Activated CD4-positive, alpha-beta T cell treated with anti-CD3 and anti-CD28 coated beads for 4 hours (primary cell): ENCODE measurements around the gene RAB5A.
"Not testable (repeated sequence)": the region's sequence is repeated elsewhere in the genome, so short reads cannot be mapped to it uniquely, and the experiment has no call there.

ENCODE experiments used
- DNase-seq, 2 donors: peaks; one replicate each; pipeline ENCODE4 v3.0.0-alpha.2; 2020

Gene RAB5A

DNA sequence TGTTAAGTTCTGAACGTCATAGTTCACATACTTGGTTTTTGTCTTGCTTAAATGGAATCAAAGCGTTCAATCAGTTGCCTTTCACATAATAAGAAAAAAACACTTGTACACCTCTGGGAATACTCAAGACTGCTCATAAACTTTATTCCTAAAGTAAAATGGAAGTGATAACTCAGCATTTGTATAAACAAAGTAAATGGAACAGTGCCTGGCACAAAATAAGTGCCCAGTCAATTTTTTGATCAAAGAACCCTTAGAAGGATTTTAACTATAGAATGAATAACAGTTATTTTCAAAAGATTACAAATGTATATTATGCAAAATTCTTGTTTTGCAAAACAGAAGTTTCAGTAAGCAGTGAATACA lies 1.3 kb downstream of the RAB5A start:
- no peak for DNase-seq

DNA sequence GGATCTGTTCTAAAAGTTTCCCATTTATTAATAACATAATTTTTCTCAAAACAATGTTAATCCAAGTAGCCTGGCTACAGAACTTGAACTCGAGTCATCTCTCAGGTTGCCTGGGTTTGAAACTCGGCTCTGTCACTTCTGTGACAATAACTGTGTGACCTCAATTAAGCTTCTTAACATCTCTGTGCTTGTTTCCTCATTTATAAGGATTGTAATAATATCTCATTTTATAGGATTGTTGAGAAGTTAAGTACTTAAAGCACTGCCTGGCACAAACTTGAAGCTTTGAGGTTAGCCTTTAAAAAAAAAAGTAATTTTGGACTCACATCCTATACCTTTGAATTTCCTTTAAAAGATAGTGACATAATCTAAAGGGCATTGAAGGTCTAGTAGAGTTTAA lies 3.4 kb downstream of the RAB5A start:
- DNase-seq = no peak

DNA sequence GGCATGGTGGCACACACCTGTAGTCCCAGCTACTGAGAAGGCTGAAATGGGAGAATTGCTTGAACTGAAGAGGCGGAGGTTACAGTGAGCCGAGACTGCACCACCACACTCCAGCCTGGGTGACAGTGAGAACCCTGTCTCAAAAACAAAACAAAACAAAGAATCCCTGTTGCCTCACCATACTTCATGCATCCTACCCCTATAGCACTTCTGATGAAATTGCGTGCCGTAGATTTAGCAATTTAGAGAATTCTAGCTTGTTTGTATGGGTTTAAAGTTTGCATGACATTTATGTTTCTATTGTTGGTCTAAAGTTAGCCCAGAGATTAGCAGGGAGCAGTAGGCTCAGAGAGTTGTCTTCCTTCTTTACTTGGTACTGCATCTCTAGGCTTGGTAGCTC lies 7.8 kb downstream of the RAB5A start:
- DNase-seq = no peak

DNA sequence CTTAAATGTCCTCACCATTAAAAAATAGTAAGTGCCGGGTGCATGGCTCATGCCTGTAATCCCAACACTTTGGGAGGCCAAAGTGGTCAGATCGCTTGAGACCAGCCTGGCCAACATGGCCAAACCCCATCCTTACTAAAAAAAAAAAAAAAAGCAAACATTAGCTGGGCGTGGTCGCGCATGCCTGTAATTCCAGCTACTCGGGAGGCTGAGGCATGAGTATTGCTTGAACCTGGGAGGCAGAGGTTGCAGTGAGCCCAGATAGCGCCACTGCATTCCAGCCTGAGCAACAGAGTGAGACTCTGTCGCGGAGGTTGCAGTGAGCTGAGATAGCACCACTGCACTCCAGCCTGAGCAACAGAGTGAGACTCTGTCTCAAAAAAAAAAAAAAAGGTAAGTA lies 10.5 kb downstream of the RAB5A start:
- not testable (repeated sequence) for DNase-seq

DNA sequence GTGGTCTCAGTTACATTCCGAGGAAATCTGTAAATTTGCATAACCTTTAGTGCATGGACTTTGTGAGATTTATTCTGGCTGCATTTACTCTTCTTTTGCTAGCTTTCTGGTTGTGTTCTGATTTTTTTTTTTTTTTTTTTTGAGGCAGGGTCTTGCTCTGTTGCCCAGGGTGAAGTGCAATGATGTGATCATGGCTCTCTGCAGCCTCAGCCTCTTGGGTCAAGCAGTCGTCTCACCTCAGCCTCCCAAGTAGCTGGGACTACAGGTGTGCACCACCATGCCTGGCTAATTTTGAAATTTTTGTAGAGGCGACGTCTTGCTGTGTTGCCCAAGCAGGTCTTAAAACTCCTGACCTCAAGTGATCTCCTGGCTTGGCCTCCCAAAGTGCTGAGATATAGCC lies 12.6 kb downstream of the RAB5A start:
- DNase-seq = no peak

DNA sequence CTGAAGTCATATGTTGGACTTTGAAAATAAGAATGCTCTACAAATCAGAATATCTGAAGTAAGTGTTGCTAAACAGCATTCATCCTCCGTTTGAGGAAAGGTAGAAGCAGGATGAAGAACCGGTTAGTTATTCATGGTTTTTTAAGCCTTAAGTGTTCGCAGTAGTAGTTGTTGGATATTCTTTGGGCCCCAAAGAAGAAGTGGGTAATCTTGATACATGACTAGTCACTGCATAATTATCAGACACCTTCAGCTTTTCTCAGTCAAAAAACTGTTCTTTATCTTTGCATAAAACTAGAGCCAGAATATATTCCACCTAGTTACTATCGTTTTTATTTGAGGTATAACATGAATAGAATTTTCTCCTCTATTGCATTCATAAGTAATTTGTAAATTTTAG lies 13.8 kb downstream of the RAB5A start:
- DNase-seq = no peak

DNA sequence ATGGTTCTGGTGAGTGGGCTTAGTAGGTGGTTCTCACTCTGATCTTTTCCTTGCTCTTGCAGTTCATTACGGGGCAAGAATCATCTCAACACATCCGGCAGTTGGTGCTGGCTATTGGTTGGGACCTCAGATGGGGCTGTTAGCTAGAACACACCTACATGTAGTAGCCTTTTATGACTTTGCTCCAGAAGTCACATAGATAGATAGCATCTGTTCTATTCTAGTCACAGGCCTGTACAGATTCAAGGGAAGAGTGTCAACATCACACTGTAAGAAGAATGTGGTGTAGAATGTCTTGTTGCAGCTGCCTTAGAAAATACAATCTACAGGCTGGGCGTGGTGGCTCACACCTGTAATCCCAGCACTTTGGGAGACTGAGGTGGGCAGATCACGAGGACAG lies 15.1 kb downstream of the RAB5A start:
- DNase-seq = no peak

DNA sequence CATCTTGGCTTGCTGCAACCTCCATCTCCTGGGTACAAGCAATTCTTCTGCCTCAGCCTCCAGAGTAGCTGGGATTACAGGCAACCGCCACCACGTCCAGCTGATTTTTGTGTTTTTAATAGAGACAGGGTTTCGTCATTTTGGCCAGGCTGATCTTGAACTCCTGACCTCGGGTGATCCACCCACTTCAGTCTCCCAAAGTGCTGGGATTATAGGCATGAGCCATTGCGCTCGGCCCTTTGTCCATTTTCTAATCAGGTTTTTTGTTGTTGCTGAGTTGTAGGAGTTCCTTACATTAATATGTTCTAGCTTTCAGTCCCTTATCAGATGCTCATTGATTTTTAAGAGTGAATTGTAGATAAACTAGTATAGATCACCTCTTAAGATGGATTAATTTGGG lies 20.3 kb downstream of the RAB5A start:
- no peak for DNase-seq

DNA sequence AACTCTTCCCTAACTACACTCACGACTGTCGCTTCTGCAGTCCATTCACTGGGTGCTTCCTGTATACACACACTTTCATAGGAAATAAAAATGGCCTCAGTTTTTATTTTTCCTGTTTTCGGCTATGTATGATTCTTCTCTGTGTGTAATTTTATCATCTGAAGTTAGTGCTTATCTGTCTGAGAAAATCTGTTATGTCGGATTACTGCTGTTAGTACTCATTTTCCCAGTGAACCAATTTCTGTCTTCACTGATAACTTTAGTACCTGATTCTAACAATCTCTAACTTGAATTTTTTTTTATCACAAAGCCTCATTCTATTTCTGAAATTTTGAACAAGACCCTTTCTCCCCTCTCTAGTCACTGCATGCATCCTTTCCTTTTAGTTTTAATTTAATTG lies 20.9 kb downstream of the RAB5A start:
- DNase-seq = no peak

DNA sequence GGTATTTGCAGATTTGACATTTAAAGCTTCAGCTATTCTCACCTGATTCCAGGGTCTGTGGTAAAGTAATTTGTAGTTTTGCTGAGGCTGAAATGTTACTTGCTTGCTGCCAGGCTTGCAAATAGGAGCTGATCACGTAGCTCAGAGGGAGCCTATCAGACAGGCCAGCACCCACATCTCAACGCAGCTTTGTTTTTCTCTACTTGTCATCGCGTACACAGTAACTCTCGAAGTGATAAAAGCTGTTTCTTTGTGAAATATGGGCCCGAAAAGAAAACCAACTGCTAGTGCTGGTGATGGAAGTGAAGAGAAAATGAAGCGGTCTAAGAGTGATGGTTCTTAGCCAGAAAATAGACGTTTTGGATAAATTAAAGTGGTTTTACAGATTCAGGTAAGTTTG lies 23.4 kb downstream of the RAB5A start:
- DNase-seq = no peak

DNA sequence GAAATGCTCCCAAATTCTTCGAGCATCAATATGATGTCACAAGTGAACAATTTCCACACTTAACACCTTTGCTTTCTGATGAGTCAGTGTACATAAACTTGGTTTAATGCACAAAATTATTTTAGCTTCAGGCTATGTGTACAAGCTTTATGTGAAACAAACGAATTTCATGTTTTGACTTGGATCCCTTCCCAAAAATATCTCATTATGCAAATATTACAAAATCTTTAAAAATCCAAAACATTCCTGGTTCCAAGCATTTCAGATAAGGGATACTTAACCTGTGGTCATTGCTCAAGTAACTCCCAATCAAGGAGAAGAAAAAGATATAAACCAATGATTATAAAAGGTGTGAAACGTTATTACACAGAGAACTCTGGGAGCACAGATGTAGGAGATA lies 25.2 kb downstream of the RAB5A start:
- no peak for DNase-seq

DNA sequence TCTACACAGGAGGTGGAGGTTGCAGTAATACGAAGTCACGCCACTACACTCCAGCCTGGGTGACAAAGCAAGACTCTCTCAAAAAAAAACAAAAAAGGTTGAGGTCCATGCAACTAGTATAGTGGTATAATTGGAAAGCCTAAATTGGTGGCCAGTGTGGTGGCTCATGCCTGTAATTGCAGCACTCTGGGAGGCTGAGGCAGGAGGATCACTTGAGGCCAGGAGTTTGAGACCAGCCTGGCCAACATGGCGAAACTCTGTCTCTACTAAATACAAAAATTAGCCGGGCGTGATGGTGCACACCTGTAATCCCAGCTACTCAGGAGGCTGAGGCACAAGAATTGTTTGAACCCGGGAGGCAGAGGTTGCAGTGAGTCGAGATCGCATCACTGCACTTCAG lies 42.0 kb downstream of the RAB5A start:
- DNase-seq = not testable (repeated sequence)

DNA sequence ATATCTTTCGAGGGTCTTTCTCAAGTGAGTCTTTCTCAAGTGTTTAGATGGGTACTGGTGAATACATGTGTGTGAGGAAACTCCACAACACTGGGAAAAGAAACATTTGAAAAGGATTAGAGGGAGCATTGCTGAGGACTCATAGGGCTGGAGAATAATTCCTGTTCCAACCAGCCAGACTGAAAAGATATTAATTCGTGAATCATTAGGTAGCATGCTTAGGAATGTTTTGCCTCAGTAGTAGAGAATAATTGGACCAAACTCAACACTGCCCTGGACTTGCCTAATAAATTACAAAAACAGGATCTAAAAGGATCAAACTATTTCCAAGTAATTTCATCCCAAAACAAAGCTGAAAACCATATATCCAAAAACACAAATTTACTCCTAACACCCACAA lies 47.9 kb downstream of the RAB5A start:
- no peak for DNase-seq

DNA sequence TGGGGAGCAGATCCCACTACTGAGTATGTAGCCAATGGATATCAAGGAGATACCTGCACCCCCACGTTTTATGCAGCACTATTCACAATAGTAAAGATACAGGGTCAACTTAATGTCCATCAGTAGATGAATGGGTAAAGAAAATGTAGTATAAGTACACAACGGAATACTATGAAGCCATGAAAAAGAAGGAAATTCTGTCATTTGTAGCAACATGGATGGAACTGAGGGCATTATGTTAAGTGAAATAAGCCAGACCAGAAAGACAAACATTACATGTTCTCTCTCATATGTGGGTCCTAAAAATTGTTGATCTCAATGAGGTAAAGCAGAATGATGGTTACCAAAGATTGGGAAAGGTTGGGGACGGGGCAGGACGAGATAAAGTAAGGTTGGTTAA lies 50.6 kb downstream of the RAB5A start:
- no peak for DNase-seq

DNA sequence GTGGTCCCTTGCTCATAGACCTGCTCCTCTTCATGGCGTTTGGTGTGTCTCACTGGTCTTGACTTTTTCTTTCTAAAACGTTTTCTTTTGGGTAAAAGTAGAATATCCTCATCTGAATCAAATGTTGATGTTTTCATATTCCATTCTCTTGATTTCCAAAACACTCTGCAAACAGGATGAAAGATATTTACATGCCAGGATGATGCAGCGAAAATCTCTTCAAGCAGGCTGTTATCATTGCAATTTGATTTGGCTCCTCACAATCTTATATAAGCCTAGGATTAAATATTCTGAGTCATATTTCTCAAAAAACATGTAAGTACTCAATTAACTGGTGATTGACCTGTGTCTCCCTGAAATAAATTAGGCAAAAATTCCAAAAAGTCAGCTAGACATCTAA lies 55.0 kb downstream of the RAB5A start:
- DNase-seq = no peak

DNA sequence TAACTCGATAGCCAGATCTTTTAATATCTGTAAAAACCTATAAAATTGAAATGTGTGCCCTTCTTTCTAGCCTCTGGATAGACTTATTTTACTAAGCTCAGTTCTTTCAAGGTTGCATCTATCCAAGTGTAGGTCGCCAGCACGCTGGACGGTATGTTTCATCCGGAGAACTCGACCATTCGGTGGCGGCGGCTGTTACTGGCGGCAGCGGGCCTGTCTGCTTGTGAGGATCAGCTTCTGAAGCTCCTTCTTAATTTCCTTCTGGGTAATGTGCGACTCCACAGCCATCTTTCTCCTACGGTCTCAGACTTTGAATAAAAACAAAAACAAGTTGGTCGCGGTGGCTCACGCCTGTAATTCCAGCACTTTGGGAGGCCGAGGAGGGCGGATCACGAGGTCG lies 61.1 kb downstream of the RAB5A start:
- no peak for DNase-seq

DNA sequence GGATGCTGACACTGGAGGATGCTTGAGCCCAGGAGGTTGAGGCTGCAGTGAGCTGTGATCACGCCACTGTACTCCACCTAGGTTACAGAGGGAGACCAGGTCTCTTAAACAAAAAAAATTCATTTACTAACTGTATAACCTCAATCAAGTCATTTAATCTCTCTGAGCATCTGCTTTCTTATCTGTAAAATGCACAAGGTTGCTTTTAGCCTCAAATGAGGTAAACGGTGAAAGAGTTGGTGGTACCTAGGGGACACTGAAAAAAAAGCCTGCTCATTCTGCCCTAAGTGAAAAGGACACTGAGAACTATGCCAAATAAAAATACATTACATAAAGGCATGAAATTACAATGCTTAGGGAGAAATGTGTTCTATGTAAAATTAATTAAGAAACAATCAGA lies 61.7 kb downstream of the RAB5A start:
- DNase-seq = no peak

DNA sequence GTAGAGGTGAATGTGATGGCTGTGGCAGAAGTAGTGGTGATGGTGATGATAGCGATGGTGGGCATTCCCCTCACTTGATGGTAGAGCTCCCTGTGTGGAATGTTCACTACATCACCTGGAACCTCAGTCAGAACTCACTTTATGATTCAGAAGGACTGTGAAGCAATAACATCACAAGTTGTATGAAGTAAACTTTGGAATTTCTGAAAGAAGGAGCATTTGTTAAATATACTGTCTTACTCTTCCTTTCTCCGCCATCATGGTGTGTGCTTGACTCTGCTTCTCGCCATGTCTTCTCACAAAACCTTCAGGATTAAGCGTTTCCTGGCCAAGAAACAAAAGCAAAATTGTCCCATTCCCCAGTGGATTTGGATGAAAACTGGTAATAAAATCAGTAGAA lies 65.3 kb downstream of the RAB5A start, which contains the start of gene PP2D1:
PP2D1 (minus strand) TSS at position 101 of the 400 bp plus-strand sequence. CDS start 192 bp downstream, outside the sequence.
- no peak for DNase-seq

DNA sequence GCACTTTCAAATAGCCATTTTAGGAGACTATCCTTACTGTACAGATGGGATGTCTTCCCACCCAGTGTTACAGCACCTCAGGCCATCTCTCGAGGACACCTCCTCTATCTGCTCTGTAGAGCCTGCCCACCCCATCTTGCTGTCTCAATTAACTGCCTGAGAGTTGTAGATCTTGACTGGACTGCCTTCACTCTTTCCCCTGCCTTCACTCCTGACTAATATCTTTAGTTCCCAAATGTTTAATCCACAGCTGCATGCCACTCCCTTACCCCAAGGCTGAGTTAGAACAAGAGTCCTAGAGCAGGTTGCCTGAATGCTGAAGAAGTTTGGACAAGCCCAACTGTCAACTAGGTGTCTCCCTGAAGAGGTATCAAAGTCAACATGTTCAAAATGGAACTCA lies 66.5 kb downstream of the RAB5A start:
- DNase-seq = no peak

DNA sequence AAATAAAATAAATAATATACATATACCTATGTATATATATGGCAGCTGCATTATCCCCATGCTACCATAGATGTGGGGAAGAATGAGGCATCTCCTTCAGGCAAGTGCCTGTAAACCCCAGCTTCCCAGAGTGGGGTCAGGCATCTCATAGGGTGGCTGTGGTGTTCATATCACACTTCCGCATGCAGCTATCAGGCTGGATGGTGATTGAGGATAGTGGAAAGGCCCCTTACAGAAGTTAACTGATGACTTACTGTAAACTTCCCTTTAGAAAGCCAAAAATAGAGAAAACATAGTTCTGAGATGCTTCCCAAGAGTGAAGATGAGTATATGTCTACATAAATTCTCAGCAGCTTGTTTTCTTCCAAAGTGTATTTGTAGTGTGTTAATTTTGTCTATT lies 68.6 kb downstream of the RAB5A start:
- DNase-seq = no peak

DNA sequence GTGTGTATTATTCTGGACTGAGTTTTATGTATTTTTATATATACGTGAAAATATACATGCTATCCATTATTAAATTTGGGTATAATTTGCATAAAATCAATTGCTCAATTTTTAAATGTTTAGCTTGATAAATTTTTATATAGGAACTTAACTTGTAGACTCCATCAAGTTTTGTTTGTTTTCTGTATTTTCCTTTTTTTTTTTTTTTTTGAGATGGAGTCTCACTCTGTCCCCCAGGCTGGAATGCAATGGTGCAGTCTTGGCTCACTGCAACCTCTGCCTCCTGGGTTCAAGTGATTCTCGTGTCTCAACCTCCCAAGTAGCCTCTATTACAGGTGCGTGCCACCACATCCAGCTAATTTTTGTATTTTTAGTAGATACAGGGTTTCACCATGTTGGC lies 69.2 kb downstream of the RAB5A start:
- not testable (repeated sequence) for DNase-seq

DNA sequence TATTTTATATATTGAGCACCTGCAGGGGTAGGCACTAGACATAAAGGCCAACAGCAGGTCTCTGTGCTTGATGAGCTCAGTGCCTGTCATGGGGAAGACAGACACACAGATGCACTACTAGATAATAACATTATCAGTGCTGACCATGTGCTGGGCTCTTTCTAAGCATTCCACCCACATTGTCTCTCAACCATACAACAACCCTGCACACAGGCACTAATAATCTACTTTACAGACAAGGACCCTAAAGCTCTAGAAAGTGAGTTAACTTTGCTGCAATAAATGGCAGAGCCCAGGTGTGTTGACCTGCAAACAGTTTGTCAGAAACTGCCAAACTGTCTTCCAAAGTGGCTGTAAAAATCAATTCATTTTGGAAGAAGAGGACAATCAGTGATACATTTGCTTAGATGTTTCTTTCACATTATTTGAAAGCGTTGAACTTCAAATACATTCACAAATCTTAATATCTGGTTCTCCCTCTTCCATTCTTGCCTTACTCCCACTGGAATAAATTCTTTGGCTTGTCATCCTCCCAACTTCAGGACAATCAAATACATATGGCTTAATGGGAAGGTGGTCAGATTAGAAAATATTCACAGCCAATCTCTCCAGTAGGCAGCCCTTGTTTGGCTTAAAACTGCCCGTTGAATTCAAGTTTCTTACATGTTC lies 76.2 kb downstream of the RAB5A start:
- no peak for DNase-seq

DNA sequence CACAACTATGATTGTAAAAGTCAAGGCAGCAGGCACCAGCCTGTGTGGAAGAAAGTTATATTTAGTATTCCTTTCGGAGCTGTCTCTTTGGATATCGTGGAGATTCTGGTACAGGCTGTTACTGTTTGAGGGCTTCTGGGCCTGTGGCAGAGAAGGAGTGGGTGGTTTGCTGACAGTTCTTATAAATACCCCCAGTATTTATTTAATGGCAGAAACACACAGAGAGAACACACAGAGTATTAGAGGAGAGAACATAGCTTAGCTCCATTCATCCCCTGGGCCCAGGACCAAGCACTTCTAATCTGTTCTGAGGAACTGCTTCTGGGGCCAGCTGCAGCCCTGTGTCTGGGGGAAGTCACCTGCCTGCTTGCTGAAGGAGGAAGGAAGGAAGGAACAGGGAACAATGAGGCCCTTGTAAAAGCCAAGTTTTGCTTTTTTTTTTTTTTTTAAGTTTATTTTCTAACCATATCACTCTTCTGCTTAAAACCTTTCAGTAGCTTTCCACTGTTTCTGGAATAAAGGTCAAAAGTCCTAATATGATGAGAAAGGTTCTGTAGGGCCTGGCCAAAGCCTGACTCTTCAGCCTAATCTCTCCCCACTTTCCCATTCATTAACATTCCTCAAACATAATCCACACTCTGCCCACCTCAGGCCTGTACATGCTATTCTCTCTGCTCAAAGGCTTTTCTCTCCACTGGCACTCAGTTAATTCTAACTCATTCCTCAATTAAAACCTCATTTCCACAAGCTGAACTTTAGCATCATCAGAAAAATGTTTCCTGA lies 76.9 kb downstream of the RAB5A start:
- DNase-seq = no peak

DNA sequence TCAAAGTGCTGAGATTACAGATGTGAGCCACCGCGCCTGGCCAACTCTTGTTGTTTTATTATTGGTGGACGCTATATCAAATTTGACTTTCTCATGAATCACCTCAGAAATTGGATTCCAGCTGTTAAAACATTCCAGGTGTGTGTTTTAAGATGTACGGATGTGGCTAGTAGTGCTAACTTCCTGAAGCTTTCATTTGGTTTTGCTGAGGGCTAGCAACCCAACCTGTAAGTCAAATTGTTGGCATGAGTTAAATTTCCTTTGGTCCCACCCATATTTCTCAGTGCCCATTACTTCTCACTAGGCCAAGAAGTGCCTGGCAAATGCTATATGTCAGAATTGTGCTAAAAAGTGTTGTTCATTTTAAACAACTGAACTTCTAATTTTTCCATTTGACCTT lies 80.2 kb downstream of the RAB5A start:
- DNase-seq = no peak

DNA sequence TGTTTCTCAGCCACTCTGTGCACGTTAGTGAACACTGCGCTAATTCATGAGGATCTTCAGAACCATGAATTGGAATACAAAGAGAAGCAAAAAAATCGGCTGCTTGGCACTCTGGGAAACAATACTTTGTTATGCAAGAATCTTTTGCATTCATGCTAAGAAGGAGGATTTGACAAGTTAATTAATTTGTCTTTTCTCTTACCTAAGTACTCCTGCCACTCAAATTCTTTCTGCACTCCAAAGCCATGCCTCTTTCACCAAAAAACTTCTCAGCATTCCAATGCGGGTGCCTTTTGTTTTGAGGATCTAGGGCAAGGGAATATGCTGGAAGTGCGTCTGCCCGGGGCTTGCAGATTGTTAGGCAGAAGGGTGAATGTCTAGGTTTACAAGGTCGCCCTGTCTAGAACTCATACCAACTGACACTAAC lies 82.0 kb downstream of the RAB5A start:
- DNase-seq = no peak
